ENCODE data around the gene PVALEF. TPM values are rescaled to one million over a fixed set of nuclear protein-coding genes. Genes with fewer than 3 reads are reported as not detected.
A peak's percentile ranks its signal among the peaks of the same experiment; 100 is the strongest.

Gene PVALEF
- total RNA-seq, 1 experiment from 2014 or later: not detected

- H3K4me2 ChIP-seq (ENCODE audit: insufficient read depth, insufficient read length, low read length): peak within 1 kb of the TSS; percentile 80
- H4K8ac ChIP-seq (replicated peaks; ENCODE audit: insufficient read length, low read depth, low read length): no peak within 1 kb of the TSS
- Mint-ChIP-seq H3K9me3 (no peaks in the 10 kb centered on the region; a peak in 1 of 5 replicates), H3K4me1 (peaks cover 15% of the 10 kb centered on the region in 2 experiments), H3K36me3 (ENCODE audit: insufficient read depth in 1 of 3, low read depth in 3 of 3) (peaks cover 0 to 11% (median 6%) of the 10 kb centered on the region in 3 experiments), H3K27ac (peak within 1 kb of the TSS; percentile 18 to 93 (median 63); a peak in 4 of 7 replicates), H3K4me3 (peak within 1 kb of the TSS; percentile 69 to 83), H3K27me3 (ENCODE audit: low read depth) (peaks cover 20% of the 10 kb centered on the region)
- no peak within 1 kb of the TSS for H2AFZ ChIP-seq (ENCODE audit: low read length)
- H3K14ac ChIP-seq (ENCODE audit: insufficient read depth, low read length): peak within 1 kb of the TSS; percentile 64
- H3K4me1 ChIP-seq (ENCODE audit: insufficient read depth, low read length): no peaks in the 10 kb centered on the region; the same call in 1 of the 2 replicates
- H3K23me2 ChIP-seq (ENCODE audit: insufficient read length, low read depth, low read length, poor library complexity, severe bottlenecking): peaks cover 14% of the 10 kb centered on the region
- no CpG with 5 or more reads among the region's 79 CpGs for WGBS (ENCODE audit: extremely low coverage, insufficient read length, low lambda C conversion rate)
- H3K79me1 ChIP-seq (ENCODE audit: insufficient read depth, low read depth, low read length, poor library complexity, severe bottlenecking): peaks cover 6% of the 10 kb centered on the region
- no peak within 1 kb of the TSS for H2BK5ac ChIP-seq (ENCODE audit: insufficient read length, low read length)
- H2BK12ac ChIP-seq (ENCODE audit: insufficient read length, low read depth, low read length): no peak within 1 kb of the TSS
- TF ChIP-seq CTCF (conservative IDR thresholded peaks at IDR 0.05): no peak
- H2BK20ac ChIP-seq (ENCODE audit: low read depth, low read length, poor library complexity, severe bottlenecking): no peak within 1 kb of the TSS
- no peak within 1 kb of the TSS for H3K27ac ChIP-seq (ENCODE audit: insufficient read length, low read depth, low read length)
- no peak within 1 kb of the TSS for H3K4ac ChIP-seq (ENCODE audit: low read depth, low read length)
- no peak within 1 kb of the TSS for H2BK15ac ChIP-seq (ENCODE audit: low read depth, low read length)
- H3K56ac ChIP-seq (ENCODE audit: insufficient read length, low read depth, low read length): no peak within 1 kb of the TSS
- H3K23ac ChIP-seq (ENCODE audit: insufficient read length, low read depth, low read length): no peak within 1 kb of the TSS
- H3K27me3 ChIP-seq (ENCODE audit: insufficient read depth, low read length): no peaks in the 10 kb centered on the region
- no peak within 1 kb of the TSS for H2BK120ac ChIP-seq (ENCODE audit: low read depth, low read length, poor library complexity, severe bottlenecking)
- no peaks in the 10 kb centered on the region for H3K79me2 ChIP-seq (ENCODE audit: insufficient read depth, low read length)
- H3T11ph ChIP-seq (ENCODE audit: low read length): no peak within 1 kb of the TSS
- no peaks in the 10 kb centered on the region for H4K20me1 ChIP-seq (ENCODE audit: control insufficient read depth, insufficient read depth, insufficient read length)
- no peaks in the 10 kb centered on the region for H3K9me3 ChIP-seq (ENCODE audit: control insufficient read depth, low read depth, low read length)
- peak within 1 kb of the TSS; percentile 21 for H3K9ac ChIP-seq (ENCODE audit: extremely low read depth, insufficient read length, low read length)
- no peak within 1 kb of the TSS for H4K91ac ChIP-seq (ENCODE audit: insufficient read length, low read depth, low read length)
- H2AK5ac ChIP-seq (ENCODE audit: insufficient read length, low read length): no peak within 1 kb of the TSS
- peak within 1 kb of the TSS; percentile 63 for H3K18ac ChIP-seq (ENCODE audit: insufficient read length, low read depth, low read length)
- peak; percentile 100 for DNase-seq
- no peak within 1 kb of the TSS for H4K5ac ChIP-seq (ENCODE audit: insufficient read length, low read depth, low read length)
Measured at GRCh38 chr17:81222906-81223761, 57.8 kb downstream of the PVALEF start, which contains the start of gene CEP131. CEP131 (minus strand) TSS chr17:81222965; CDS start chr17:81220056, 2,909 bp downstream.

Measured in H9 (cell line).